GM12801 (cell line): Measurements from ENCODE around the gene TPT1.

Experiments
- CTCF ChIP-seq: IDR thresholded peaks from one replicate; pipeline ENCODE4 v1.5.1; 2011; ENCODE audit warnings: control low read depth; ENCODE audit not compliant: insufficient read length; ENCODE audit errors: extremely low read depth

TPT1 gene

GRCh38 chr13:45316996-45317395 lies 24.0 kb downstream of the TPT1 start:
- TF ChIP-seq CTCF = no peak

DNA sequence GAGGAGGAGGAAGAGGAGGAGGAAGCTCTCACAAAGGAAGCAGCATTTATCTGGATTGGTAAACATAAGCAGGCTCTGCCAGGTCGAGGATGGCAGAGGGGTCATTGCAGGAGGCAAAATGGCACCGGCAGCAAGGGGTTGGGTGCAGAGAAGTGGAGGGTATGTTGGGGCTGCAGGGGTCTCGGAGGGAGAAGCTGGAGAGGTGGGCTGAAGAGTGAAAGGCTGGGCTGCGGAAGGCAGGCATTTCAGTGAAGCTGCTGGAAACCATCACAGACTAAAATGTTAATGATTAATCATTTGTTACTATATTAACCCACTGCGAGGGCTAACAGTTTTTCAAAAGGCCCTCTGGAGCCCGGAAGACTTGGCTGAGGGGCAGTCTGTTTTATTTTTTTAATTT lies 24.6 kb downstream of the TPT1 start:
- no peak for TF ChIP-seq CTCF

GRCh38 chr13:45315520-45316167 lies 25.3 kb downstream of the TPT1 start:
- TF ChIP-seq CTCF = no peak

DNA sequence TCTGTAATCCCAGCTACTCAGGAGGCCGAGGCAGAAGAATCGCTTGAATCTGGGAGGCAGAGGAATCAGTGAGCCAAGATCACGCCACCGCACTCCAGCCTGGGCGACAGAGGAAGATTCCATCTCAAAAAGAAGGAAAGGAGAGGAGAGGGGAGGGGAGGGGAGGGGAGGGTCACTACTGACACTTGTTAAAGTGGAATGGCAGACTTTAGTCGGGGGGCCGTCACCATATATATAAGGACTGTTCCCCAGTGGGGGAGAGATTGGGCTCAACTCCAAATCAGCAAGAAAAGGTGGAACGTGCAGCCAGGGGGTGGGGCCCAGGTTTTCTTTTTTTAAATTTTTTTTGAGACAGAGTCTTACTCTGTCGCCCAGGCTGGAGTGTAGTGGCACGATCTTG lies 26.2 kb downstream of the TPT1 start:
- TF ChIP-seq CTCF = no peak

- no peak for TF ChIP-seq CTCF
Observed at GRCh38 chr13:45310341-45311131, 30.4 kb downstream of the TPT1 start.

- TF ChIP-seq CTCF = no peak
Observed at GRCh38 chr13:45306966-45307365, 34.0 kb downstream of the TPT1 start.

- TF ChIP-seq CTCF = no peak
Observed at GRCh38 chr13:45305079-45305478, 35.9 kb downstream of the TPT1 start.
